Panc1 (cell line): Measurements from ENCODE around the gene KIAA1671. TPM values are rescaled to one million over a fixed set of nuclear protein-coding genes. Genes with fewer than 3 reads are reported as not detected.

ENCODE experiments used
- ATAC-seq: fragments of 200-7000 bp; cut with Tn5 transposase; 2 replicates; pipeline ENCODE4 v1.9.1; 2020; ENCODE audit warnings: mild to moderate bottlenecking, moderate library complexity
- BruUV-seq: library from RNA; stranded (reverse); fragments of 400-500 nt; replicated peaks from 2 replicates; lab custom pipeline; 2021; lab: Mats Ljungman, UMichigan
- CTCF ChIA-PET: fragments of 300-600 bp; sonication (Branson Sonifier 250); formaldehyde crosslinking; loops from one replicate; lab custom pipeline; 2022; ENCODE audit warnings: antibody characterized with exemption; lab: Charles Lee
- POLR2A ChIA-PET: fragments of 300-600 bp; sonication (Branson Sonifier 250); formaldehyde crosslinking; loops from one replicate; lab custom pipeline; 2022; ENCODE audit warnings: antibody characterized with exemption; lab: Charles Lee
- DNase-seq: peaks from one replicate; pipeline ENCODE4 v3.0.0-alpha.2; 2010; ENCODE audit warnings: low read depth, low spot score
- H3K27ac ChIP-seq: 2 replicates; pipeline ENCODE4 v1.5.1; 2011; ENCODE audit warnings: mild to moderate bottlenecking, low read length, inconsistent platforms
- H3K27me3 ChIP-seq: fragments of 200-500 bp; sonication (Bioruptor generic); 2 replicates; pipeline ENCODE4 v1.6.0; 2014; ENCODE audit warnings: low read length, inconsistent platforms; ENCODE audit not compliant: control insufficient read depth, insufficient read depth
- H3K36me3 ChIP-seq: fragments of 200-500 bp; sonication (Bioruptor generic); 2 replicates; pipeline ENCODE4 v1.5.1; 2014; ENCODE audit warnings: inconsistent platforms, mild to moderate bottlenecking, low read length, moderate library complexity; ENCODE audit not compliant: control insufficient read depth, insufficient read depth
- H3K4me1 ChIP-seq: 2 replicates; pipeline ENCODE4 v1.5.1; 2011; ENCODE audit warnings: inconsistent platforms, mild to moderate bottlenecking, low read length, moderate library complexity; ENCODE audit not compliant: control insufficient read depth, insufficient read depth
- H3K4me3 ChIP-seq, 2 experiments: 2 replicates each; pipeline ENCODE4 v1.5.1; 2011 to 2012; ENCODE audit warnings: low read depth in 2 of 2, low read length in 2 of 2, mild to moderate bottlenecking in 2 of 2, inconsistent platforms in 1 of 2, moderate library complexity in 1 of 2
- H3K9me3 ChIP-seq: fragments of 200-500 bp; sonication (Bioruptor generic); 2 replicates; pipeline ENCODE4 v1.5.1; 2014; ENCODE audit warnings: low read depth, mild to moderate bottlenecking, inconsistent platforms, low read length, moderate library complexity; ENCODE audit not compliant: control insufficient read depth, insufficient read depth
- CTCF ChIP-seq: fragments of 450-650 bp; IDR thresholded peaks from 2 replicates; pipeline ENCODE4 v1.5.1; 2017; ENCODE audit warnings: mild to moderate bottlenecking
- POLR2AphosphoS5 ChIP-seq: IDR thresholded peaks from 2 replicates; pipeline ENCODE4 v1.6.1; 2012; ENCODE audit warnings: mild to moderate bottlenecking, low read depth, low read length, moderate library complexity
- REST ChIP-seq, 2 experiments: IDR thresholded peaks; 2 replicates each; pipeline ENCODE4 v1.6.1; 2011 to 2012; ENCODE audit warnings: low read depth in 2 of 2, control low read depth in 1 of 2, low read length in 1 of 2, mild to moderate bottlenecking in 1 of 2, moderate library complexity in 1 of 2; ENCODE audit not compliant: insufficient read depth in 1 of 2
- SIN3A ChIP-seq: IDR thresholded peaks from 2 replicates; pipeline ENCODE4 v1.6.1; 2012; ENCODE audit warnings: low read depth, mild to moderate bottlenecking, low read length, moderate library complexity, borderline replicate concordance; ENCODE audit not compliant: insufficient read depth
- TCF7L2 ChIP-seq: IDR thresholded peaks from 2 replicates; pipeline ENCODE4 v1.6.1; 2011; ENCODE audit warnings: mild to moderate bottlenecking, low read depth, low read length, inconsistent platforms
- in situ Hi-C: cut with HindIII; loops from 2 replicates; pipeline ENCODE4 v1.10.0; 2016; ENCODE audit warnings: low sequenced_read_pairs, low pct_unique_long_range_greater_than_20kb
- intact Hi-C: fragments of 100-400 bp; cut with micrococcal nuclease; formaldehyde crosslinking; loops from one replicate; pipeline ENCODE4 v1.10.0; 2022; ENCODE audit not compliant: unreplicated experiment
- total RNA-seq: library from RNA; stranded (reverse); gene quantifications from one replicate; pipeline ENCODE4 v1.2.1, GENCODE V29; 2021; ENCODE audit not compliant: unreplicated experiment

The KIAA1671 gene
- total RNA-seq, 1 experiment from 2014 or later = 48.1 TPM

- intact Hi-C loops = no loop called here
- Histone ChIP-seq H3K4me1 (peaks cover 7% of the 10 kb centered on the region), H3K4me3 (no peak overlapping the region), H3K27ac (no peak overlapping the region), H3K27me3 (no peaks in the 10 kb centered on the region), H3K36me3 (no peaks in the 10 kb centered on the region), H3K9me3 (no peaks in the 10 kb centered on the region)
- ChIA-PET CTCF (no interaction called here), POLR2A (no interaction called here)
- TF ChIP-seq CTCF (no peak), REST (IDR thresholded peaks at IDR 0.05; ENCODE audit: insufficient read depth in 1 of 2, low read depth in 2 of 2, low read length in 1 of 2) (no peak), POLR2AphosphoS5 (no peak), SIN3A (no peak), TCF7L2 (no peak)
- in situ Hi-C loops = no loop called here
- BruUV-seq = no TSS peak
- no peak for DNase-seq
- ATAC-seq = no peak
These were observed 68.9 kb downstream of the KIAA1671 start for GRCh38 chr22:25021409-25021808.

- Histone ChIP-seq H3K4me1 (peaks cover 13% of the 10 kb centered on the region), H3K27me3 (no peaks in the 10 kb centered on the region), H3K36me3 (no peaks in the 10 kb centered on the region), H3K4me3 (no peak overlapping the region), H3K9me3 (no peaks in the 10 kb centered on the region), H3K27ac (no peak overlapping the region)
- DNase-seq = no peak
- no peak for ATAC-seq
- BruUV-seq = no TSS peak
- intact Hi-C loops = no loop called here
- in situ Hi-C loops = no loop called here
- POLR2A ChIA-PET = no interaction called here
- TF ChIP-seq POLR2AphosphoS5 = no peak
- no peak for TF ChIP-seq TCF7L2
- TF ChIP-seq SIN3A = no peak
- TF ChIP-seq REST (IDR thresholded peaks at IDR 0.05; ENCODE audit: insufficient read depth in 1 of 2, low read depth in 2 of 2, low read length in 1 of 2) = no peak
- TF ChIP-seq CTCF = no peak
- CTCF ChIA-PET = no interaction called here
These were observed 69.6 kb downstream of the KIAA1671 start for GRCh38 chr22:25021976-25022711.
